DND-41 (cell line): ENCODE results near the gene SMC1A.
A peak's percentile ranks its signal among the peaks of the same experiment; 100 is the strongest.

Source experiments
- ATAC-seq: fragments of 200-7000 bp; cut with Tn5 transposase; 3 replicates; pipeline ENCODE4 v1.9.1; 2021; ENCODE audit warnings: low read depth; ENCODE audit not compliant: insufficient read depth
- DNase-seq: peaks from one replicate; pipeline ENCODE4 v3.0.0-alpha.2; 2020
- H2AFZ ChIP-seq: 2 replicates; pipeline ENCODE4 v1.6.0; 2012; ENCODE audit warnings: low read depth, low read length
- H3K27ac ChIP-seq: 2 replicates; pipeline ENCODE4 v1.5.1; 2012; ENCODE audit warnings: low read length, inconsistent platforms
- H3K27me3 ChIP-seq: fragments of 200-600 bp; sonication (generic); 2 replicates; pipeline ENCODE4 v1.6.0; 2012; ENCODE audit warnings: low read length, mild to moderate bottlenecking, inconsistent platforms; ENCODE audit not compliant: insufficient read depth, poor library complexity
- H3K36me3 ChIP-seq: 2 replicates; pipeline ENCODE4 v1.5.1; 2012; ENCODE audit warnings: low read length, inconsistent platforms; ENCODE audit not compliant: insufficient read depth
- H3K4me1 ChIP-seq: 2 replicates; pipeline ENCODE4 v1.5.1; 2012; ENCODE audit warnings: mild to moderate bottlenecking, low read length; ENCODE audit not compliant: insufficient read depth
- H3K4me2 ChIP-seq: 2 replicates; pipeline ENCODE4 v1.6.0; 2012; ENCODE audit warnings: mild to moderate bottlenecking, moderate library complexity, low read length, inconsistent platforms; ENCODE audit not compliant: insufficient read depth
- H3K4me3 ChIP-seq, 2 experiments: fragments of 200-600 bp in 1 of 2; shearing (Covaris generic) in 1 of 2; 2 replicates each; pipeline ENCODE4 v1.5.1; 2012 to 2016; ENCODE audit warnings: inconsistent platforms in 2 of 2, low read length in 2 of 2, mild to moderate bottlenecking in 2 of 2, low read depth in 1 of 2, moderate library complexity in 1 of 2
- H3K79me2 ChIP-seq: 2 replicates; pipeline ENCODE4 v1.6.0; 2012; ENCODE audit warnings: low read length, inconsistent platforms; ENCODE audit not compliant: insufficient read depth
- H3K9ac ChIP-seq: 2 replicates; pipeline ENCODE4 v1.6.0; 2012; ENCODE audit warnings: low read depth, mild to moderate bottlenecking, inconsistent platforms, low read length, moderate library complexity
- H3K9me3 ChIP-seq: 2 replicates; pipeline ENCODE4 v1.5.1; 2012; ENCODE audit warnings: low read length, moderate library complexity, mild to moderate bottlenecking, inconsistent platforms; ENCODE audit not compliant: insufficient read depth, severe bottlenecking
- H4K20me1 ChIP-seq: 2 replicates; pipeline ENCODE4 v1.6.0; 2012; ENCODE audit warnings: low read length; ENCODE audit not compliant: insufficient read depth
- CTCF ChIP-seq: IDR thresholded peaks from 2 replicates; pipeline ENCODE4 v1.5.1; 2012; ENCODE audit warnings: borderline replicate concordance, low read length, moderate library complexity, mild to moderate bottlenecking; ENCODE audit not compliant: poor library complexity, severe bottlenecking; ENCODE audit errors: extremely low read depth
- EZH2 ChIP-seq: IDR thresholded peaks from 3 replicates; pipeline ENCODE4 v1.6.1; 2012; ENCODE audit warnings: borderline replicate concordance, low read depth, mild to moderate bottlenecking, moderate library complexity, low read length, inconsistent platforms; ENCODE audit not compliant: severe bottlenecking

Gene SMC1A

GRCh38 chrX:53395605-53396298, 26.7 kb downstream of the SMC1A start:
- Histone ChIP-seq H3K79me2 (no peaks in the 10 kb centered on the region), H4K20me1 (no peaks in the 10 kb centered on the region), H3K9me3 (no peaks in the 10 kb centered on the region), H3K4me3 (no peak overlapping the region), H3K27ac (no peak overlapping the region), H2AFZ (no peak overlapping the region), H3K27me3 (no peaks in the 10 kb centered on the region), H3K9ac (no peak overlapping the region), H3K4me1 (no peaks in the 10 kb centered on the region), H3K4me2 (no peak overlapping the region), H3K36me3 (peaks cover 71% of the 10 kb centered on the region)
- ATAC-seq (0 out of 3 replicates have a peak, but pooled peaks have one; percentile 31), DNase-seq (no peak)
- TF ChIP-seq CTCF, result no peak
- TF ChIP-seq EZH2, result no peak

- peaks cover 9% of the 10 kb centered on the region; the same call in 1 of the 2 replicates for H4K20me1 ChIP-seq
- H3K9ac ChIP-seq, result no peak overlapping the region
- TF ChIP-seq CTCF (no peak), EZH2 (no peak)
- H3K27me3 ChIP-seq, result no peaks in the 10 kb centered on the region
- H3K4me1 ChIP-seq, result no peaks in the 10 kb centered on the region
- ATAC-seq (no peak), DNase-seq (no peak)
- no peak overlapping the region for H3K4me2 ChIP-seq
- H3K4me3 ChIP-seq, result no peak overlapping the region
- H3K9me3 ChIP-seq, result no peaks in the 10 kb centered on the region
- no peaks in the 10 kb centered on the region for H3K79me2 ChIP-seq
- no peak overlapping the region for H3K27ac ChIP-seq
- peaks cover 78% of the 10 kb centered on the region for H3K36me3 ChIP-seq
- H2AFZ ChIP-seq, result no peak overlapping the region
Observed at GRCh38 chrX:53383376-53384076, 38.9 kb downstream of the SMC1A start.

GRCh38 chrX:53379747-53380146, 42.7 kb downstream of the SMC1A start:
- no peak overlapping the region for H2AFZ ChIP-seq
- no peaks in the 10 kb centered on the region for H3K9me3 ChIP-seq
- DNase-seq (no peak), ATAC-seq (no peak)
- no peaks in the 10 kb centered on the region for H3K4me1 ChIP-seq
- no peak overlapping the region for H3K27ac ChIP-seq
- H4K20me1 ChIP-seq, result peaks cover 9% of the 10 kb centered on the region; the same call in 1 of the 2 replicates
- H3K36me3 ChIP-seq, result peaks cover 79% of the 10 kb centered on the region
- no peaks in the 10 kb centered on the region for H3K27me3 ChIP-seq
- no peak overlapping the region for H3K4me2 ChIP-seq
- H3K79me2 ChIP-seq, result no peaks in the 10 kb centered on the region
- TF ChIP-seq CTCF, result no peak
- TF ChIP-seq EZH2, result no peak
- no peak overlapping the region for H3K4me3 ChIP-seq
- no peak overlapping the region for H3K9ac ChIP-seq
